BLaER1 treated with 17β-estradiol and CSF1 and Interleukin-3, amounts not matched to agents 10 nM and 100 nM (cell line): Measurements from ENCODE around the gene LHFPL4.
"Not testable (repeated sequence)": the region's sequence is repeated elsewhere in the genome, so short reads cannot be mapped to it uniquely, and the experiment has no call there.

Experiments used
- H3K27ac ChIP-seq, 11 experiments: shearing (Covaris generic); formaldehyde crosslinking; 2 replicates each; pipeline ENCODE4 v1.8.1; 2022
- H3K27me3 ChIP-seq, 11 experiments: shearing (Covaris generic); formaldehyde crosslinking; 2 replicates each; pipeline ENCODE4 v1.8.1; 2022
- H3K36me3 ChIP-seq, 11 experiments: shearing (Covaris generic); formaldehyde crosslinking; 2 replicates each; pipeline ENCODE4 v1.8.1; 2022
- H3K4me1 ChIP-seq, 10 experiments: shearing (Covaris generic); formaldehyde crosslinking; 2 replicates each; pipeline ENCODE4 v1.8.1; 2022
- H3K4me2 ChIP-seq, 11 experiments: shearing (Covaris generic); formaldehyde crosslinking; 2 replicates each; pipeline ENCODE4 v1.8.1; 2022
- H3K4me3 ChIP-seq, 10 experiments: shearing (Covaris generic); formaldehyde crosslinking; 2 replicates each; pipeline ENCODE4 v1.8.1; 2022
- H3K9ac ChIP-seq, 11 experiments: shearing (Covaris generic); formaldehyde crosslinking; 2 replicates each; pipeline ENCODE4 v1.8.1; 2022
- H3K9me3 ChIP-seq, 11 experiments: shearing (Covaris generic); formaldehyde crosslinking; replicated peaks in 1 of 11; 2 replicates each; pipeline ENCODE4 v1.8.1; 2022
- H4K20me1 ChIP-seq, 11 experiments: shearing (Covaris generic); formaldehyde crosslinking; 2 replicates each; pipeline ENCODE4 v1.8.1; 2022
- Cebpa-rat ChIP-seq, 11 experiments: shearing (Covaris generic); IDR thresholded peaks; 2 replicates each; pipeline ENCODE4 v1.8.1; 2022

Gene LHFPL4

DNA sequence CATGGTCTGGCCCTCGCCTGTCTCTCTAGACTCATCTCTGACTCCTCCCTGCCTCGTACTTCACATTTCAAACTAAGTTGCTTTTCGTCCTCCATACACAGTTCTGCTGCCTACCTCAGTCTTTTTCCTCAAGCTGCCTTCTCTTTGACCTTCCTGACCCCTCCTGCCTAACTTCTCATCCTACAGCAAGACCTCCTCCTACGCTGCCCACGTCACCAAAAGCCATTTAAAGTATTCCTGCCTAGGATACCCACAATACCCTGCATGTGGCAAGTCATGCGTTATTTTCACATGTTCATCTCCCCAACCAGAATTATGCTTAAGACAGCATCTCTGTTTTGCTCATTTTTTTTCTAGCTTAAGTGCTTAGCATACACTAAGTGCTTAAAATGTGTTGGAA, 56.7 kb downstream of the LHFPL4 start:
- no peak overlapping the region for H3K9ac ChIP-seq
- H3K4me3 ChIP-seq: no peak overlapping the region
- H3K27me3 ChIP-seq: peaks cover 18 to 37% (median 28%) of the 10 kb centered on the region in 11 experiments
- no peak for TF ChIP-seq Cebpa-rat (IDR thresholded peaks at IDR 0.05)
- peaks cover 0 to 9% (median 0%) of the 10 kb centered on the region in 10 experiments; a peak in 5 of 20 replicates for H3K4me1 ChIP-seq
- no peaks in the 10 kb centered on the region for H3K9me3 ChIP-seq
- H4K20me1 ChIP-seq: peaks cover 0 to 28% (median 0%) of the 10 kb centered on the region in 11 experiments; a peak in 6 of 22 replicates
- no peaks in the 10 kb centered on the region for H3K36me3 ChIP-seq
- no peak overlapping the region for H3K27ac ChIP-seq
- no peak overlapping the region for H3K4me2 ChIP-seq

DNA sequence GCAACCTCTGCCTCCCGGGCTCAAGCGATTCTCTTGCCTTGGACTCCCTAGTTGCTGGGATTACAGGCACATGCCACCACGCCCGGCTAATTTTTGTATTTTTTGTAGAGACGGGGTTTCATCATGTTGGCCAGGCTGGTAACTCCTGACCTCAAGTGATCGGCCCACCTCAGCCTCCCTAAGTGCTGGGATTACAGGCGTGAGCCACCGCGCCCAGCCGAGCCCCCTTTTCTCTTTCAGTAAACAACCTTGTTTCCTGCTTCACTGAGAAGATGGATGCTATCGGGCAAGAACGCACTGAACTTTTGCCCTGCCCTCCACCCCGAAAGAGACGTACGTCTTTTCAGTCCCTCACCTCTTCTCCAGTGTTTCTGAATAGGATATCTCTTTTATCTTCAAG, 59.6 kb downstream of the LHFPL4 start:
- not testable (repeated sequence) for H3K4me2 ChIP-seq, H3K27me3 ChIP-seq, H3K36me3 ChIP-seq, H3K4me3 ChIP-seq, H3K4me1 ChIP-seq, H3K9me3 ChIP-seq, H3K27ac ChIP-seq, H4K20me1 ChIP-seq, H3K9ac ChIP-seq

GRCh38 chr3:9491506-9491905, 62.1 kb downstream of the LHFPL4 start:
- Histone ChIP-seq H3K9ac (no peak overlapping the region), H3K4me2 (no peak overlapping the region), H3K4me3 (no peak overlapping the region), H3K4me1 (no peaks in the 10 kb centered on the region), H3K27ac (no peak overlapping the region), H3K27me3 (no peaks in the 10 kb centered on the region), H3K9me3 (peaks cover 0 to 16% (median 11%) of the 10 kb centered on the region in 11 experiments; a peak in 14 of 22 replicates), H4K20me1 (no peaks in the 10 kb centered on the region), H3K36me3 (peaks cover 0 to 16% (median 10%) of the 10 kb centered on the region in 11 experiments; a peak in 15 of 22 replicates)
- no peak for TF ChIP-seq Cebpa-rat (IDR thresholded peaks at IDR 0.05)

GRCh38 chr3:9485248-9485647, 68.4 kb downstream of the LHFPL4 start:
- H3K4me2 ChIP-seq: no peak overlapping the region
- peaks cover 0 to 16% (median 11%) of the 10 kb centered on the region in 11 experiments; a peak in 14 of 22 replicates for H3K9me3 ChIP-seq
- H3K27me3 ChIP-seq: no peaks in the 10 kb centered on the region
- H4K20me1 ChIP-seq: peaks cover 0 to 3% (median 0%) of the 10 kb centered on the region in 11 experiments; a peak in 1 of 22 replicates
- peaks cover 43 to 75% (median 66%) of the 10 kb centered on the region in 11 experiments for H3K36me3 ChIP-seq
- H3K4me3 ChIP-seq: no peak overlapping the region
- no peak overlapping the region for H3K9ac ChIP-seq
- no peak overlapping the region for H3K27ac ChIP-seq
- no peak for TF ChIP-seq Cebpa-rat (IDR thresholded peaks at IDR 0.05)
- no peaks in the 10 kb centered on the region for H3K4me1 ChIP-seq

GRCh38 chr3:9480265-9480664, 73.4 kb downstream of the LHFPL4 start:
- no peaks in the 10 kb centered on the region for H3K27me3 ChIP-seq
- no peak overlapping the region for H3K27ac ChIP-seq
- peaks cover 83 to 100% (median 93%) of the 10 kb centered on the region in 11 experiments for H3K36me3 ChIP-seq
- no peaks in the 10 kb centered on the region for H3K4me1 ChIP-seq
- H3K4me2 ChIP-seq: no peak overlapping the region
- TF ChIP-seq Cebpa-rat (IDR thresholded peaks at IDR 0.05): no peak
- no peaks in the 10 kb centered on the region for H3K9me3 ChIP-seq
- no peak overlapping the region for H3K4me3 ChIP-seq
- H4K20me1 ChIP-seq: peaks cover 0 to 40% (median 17%) of the 10 kb centered on the region in 11 experiments; a peak in 14 of 22 replicates
- no peak overlapping the region for H3K9ac ChIP-seq

DNA sequence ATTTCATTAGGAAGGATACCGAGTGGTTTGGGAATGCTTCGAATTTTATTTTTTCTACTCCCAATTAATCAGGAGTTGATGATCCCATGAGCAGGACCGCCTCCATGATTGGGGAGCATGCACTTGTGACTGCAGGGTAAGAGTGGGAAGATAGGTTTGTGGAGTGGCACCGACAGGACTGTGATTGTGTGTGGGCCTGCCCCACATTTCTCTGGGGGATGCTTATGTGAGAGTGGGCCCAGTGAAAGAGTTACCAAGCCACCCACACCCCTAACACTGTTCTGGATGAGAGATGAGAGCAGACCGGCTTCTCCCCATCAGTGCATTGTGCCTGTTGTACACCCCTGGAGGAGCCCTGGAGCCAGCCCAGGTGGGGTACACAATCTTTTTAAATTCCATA, 76.7 kb downstream of the LHFPL4 start:
- Histone ChIP-seq H3K36me3 (peaks cover 97 to 100% (median 98%) of the 10 kb centered on the region in 11 experiments), H3K4me2 (no peak overlapping the region), H3K4me1 (no peaks in the 10 kb centered on the region), H3K27ac (no peak overlapping the region), H3K9ac (no peak overlapping the region), H4K20me1 (peaks cover 7 to 68% (median 30%) of the 10 kb centered on the region in 11 experiments; a peak in 18 of 22 replicates), H3K4me3 (no peak overlapping the region), H3K27me3 (no peaks in the 10 kb centered on the region), H3K9me3 (no peaks in the 10 kb centered on the region)
- TF ChIP-seq Cebpa-rat (IDR thresholded peaks at IDR 0.05): no peak

DNA sequence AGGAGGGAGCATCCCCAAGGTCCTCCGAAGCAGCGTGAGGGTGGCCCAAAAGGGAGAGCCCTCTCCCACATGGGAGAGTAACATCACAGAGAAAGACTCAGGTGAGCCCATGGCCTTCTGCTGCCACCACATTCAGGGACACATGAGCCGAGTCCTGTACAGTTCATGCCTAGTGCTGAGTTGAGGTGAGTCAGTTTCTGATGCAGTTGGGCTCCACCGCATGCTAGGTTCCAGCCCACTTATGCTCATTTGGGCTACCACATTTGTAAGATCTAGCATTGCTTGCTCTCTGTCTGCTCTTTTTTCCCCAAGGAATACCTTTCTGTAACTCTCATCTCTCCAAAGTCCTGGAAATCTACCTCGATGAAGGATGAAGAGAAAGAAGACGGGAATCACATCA, 79.1 kb downstream of the LHFPL4 start:
- Histone ChIP-seq H3K36me3 (peaks cover 98 to 100% (median 98%) of the 10 kb centered on the region in 11 experiments), H4K20me1 (peaks cover 12 to 87% (median 51%) of the 10 kb centered on the region in 11 experiments; a peak in 20 of 22 replicates), H3K4me3 (no peak overlapping the region), H3K27me3 (no peaks in the 10 kb centered on the region), H3K4me1 (no peaks in the 10 kb centered on the region), H3K9me3 (no peaks in the 10 kb centered on the region), H3K9ac (no peak overlapping the region), H3K27ac (no peak overlapping the region), H3K4me2 (no peak overlapping the region)
- TF ChIP-seq Cebpa-rat (IDR thresholded peaks at IDR 0.05): no peak

- no peak overlapping the region for H3K4me2 ChIP-seq
- no peak overlapping the region for H3K4me3 ChIP-seq
- H3K9me3 ChIP-seq: no peaks in the 10 kb centered on the region
- peaks cover 98 to 100% (median 98%) of the 10 kb centered on the region in 11 experiments for H3K36me3 ChIP-seq
- TF ChIP-seq Cebpa-rat (IDR thresholded peaks at IDR 0.05): no peak
- no peaks in the 10 kb centered on the region for H3K27me3 ChIP-seq
- peaks cover 12 to 82% (median 51%) of the 10 kb centered on the region in 11 experiments; a peak in 20 of 22 replicates for H4K20me1 ChIP-seq
- H3K27ac ChIP-seq: no peak overlapping the region
- no peaks in the 10 kb centered on the region for H3K4me1 ChIP-seq
- H3K9ac ChIP-seq: no peak overlapping the region
Measured at GRCh38 chr3:9473496-9474065, 80.0 kb downstream of the LHFPL4 start.

DNA sequence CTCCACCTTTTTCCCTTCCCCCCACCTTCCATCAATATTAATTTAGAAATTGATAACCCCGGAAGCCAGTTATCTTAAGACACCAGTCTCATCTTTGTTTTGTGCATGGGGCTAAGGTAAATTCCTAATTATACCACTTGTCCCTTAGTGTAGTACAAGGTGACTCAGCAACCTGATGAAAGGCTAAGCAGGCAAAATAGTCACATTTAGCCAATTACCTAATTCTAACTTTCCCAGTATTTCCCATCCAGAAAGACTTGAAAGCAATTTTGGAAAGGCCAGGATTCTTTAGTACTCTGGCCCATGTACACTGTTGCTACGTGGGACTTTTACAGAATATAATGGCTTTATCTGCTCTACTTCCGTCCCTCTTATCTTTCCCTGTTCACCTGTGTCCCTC, 83.6 kb downstream of the LHFPL4 start:
- Histone ChIP-seq H3K4me1 (no peaks in the 10 kb centered on the region), H3K4me2 (no peak overlapping the region), H4K20me1 (peaks cover 12 to 89% (median 57%) of the 10 kb centered on the region in 11 experiments; a peak in 20 of 22 replicates), H3K4me3 (no peak overlapping the region), H3K9ac (no peak overlapping the region), H3K36me3 (peaks cover 99 to 100% (median 100%) of the 10 kb centered on the region in 11 experiments), H3K27ac (no peak overlapping the region), H3K9me3 (no peaks in the 10 kb centered on the region), H3K27me3 (no peaks in the 10 kb centered on the region)
- no peak for TF ChIP-seq Cebpa-rat (IDR thresholded peaks at IDR 0.05)

- no peaks in the 10 kb centered on the region for H3K27me3 ChIP-seq
- H3K9me3 ChIP-seq: no peaks in the 10 kb centered on the region
- no peaks in the 10 kb centered on the region for H3K4me1 ChIP-seq
- no peak overlapping the region for H3K9ac ChIP-seq
- H3K4me2 ChIP-seq: no peak overlapping the region
- H3K4me3 ChIP-seq: no peak overlapping the region
- peaks cover 12 to 89% (median 56%) of the 10 kb centered on the region in 11 experiments; a peak in 20 of 22 replicates for H4K20me1 ChIP-seq
- peaks cover 99 to 100% (median 100%) of the 10 kb centered on the region in 11 experiments for H3K36me3 ChIP-seq
- no peak overlapping the region for H3K27ac ChIP-seq
- no peak for TF ChIP-seq Cebpa-rat (IDR thresholded peaks at IDR 0.05)
Measured at GRCh38 chr3:9468460-9468859, 85.2 kb downstream of the LHFPL4 start.
